Measurements from ENCODE around the gene PLEKHN1. TPM values are rescaled to one million over a fixed set of nuclear protein-coding genes. Genes with fewer than 3 reads are reported as not detected.

PLEKHN1 gene
- total RNA-seq, 2 donors from 2014 or later, result 1.5 to 4.6 TPM

- H3K4me3 Mint-ChIP-seq, result peak within 1 kb of the TSS; percentile 59
- Histone ChIP-seq H3K36me3 (ENCODE audit: control insufficient read depth, insufficient read depth, low read length) (no peaks in the 10 kb centered on the region), H3K27ac (ENCODE audit: low read depth, low read length) (peak within 1 kb of the TSS; percentile 100), H3K9ac (ENCODE audit: extremely low read depth, low read length, poor library complexity, severe bottlenecking) (peak within 1 kb of the TSS; percentile 95), H3K9me3 (ENCODE audit: control insufficient read depth, low read length) (no peaks in the 10 kb centered on the region), H3K27me3 (ENCODE audit: control insufficient read depth, insufficient read depth, low read length, poor library complexity, severe bottlenecking) (peaks cover 16% of the 10 kb centered on the region), H3K4me1 (ENCODE audit: control insufficient read depth, insufficient read depth, low read length) (peaks cover 12% of the 10 kb centered on the region), H3K4me3 (ENCODE audit: low read length) (peak within 1 kb of the TSS; percentile 81)
- no peak for TF ChIP-seq CTCF (conservative IDR thresholded peaks at IDR 0.05)
- peaks cover 67% of the 10 kb centered on the region for H3K27me3 Mint-ChIP-seq (ENCODE audit: insufficient read depth)
- H3K9me3 Mint-ChIP-seq, result no peaks in the 10 kb centered on the region
- no peaks in the 10 kb centered on the region for H3K36me3 Mint-ChIP-seq (ENCODE audit: low read depth)
- peak within 1 kb of the TSS; percentile 96 for H3K27ac Mint-ChIP-seq
- peaks cover 15% of the 10 kb centered on the region for H3K4me1 Mint-ChIP-seq
- WGBS, 2 experiments (ENCODE audit: insufficient coverage in 1 of 2, insufficient read length in 1 of 2), result 0 to 1% methylated on average over 38 to 94 of the region's 95 CpGs
- peak; percentile 97 for DNase-seq
These were observed 33.6 kb downstream of the PLEKHN1 start, which contains the start of gene HES4 for GRCh38 chr1:999725-1000356. Gene HES4 (minus strand): TSS chr1:1000097. CDS start chr1:999973, 124 bp downstream.

- no peaks in the 10 kb centered on the region for H3K9me3 ChIP-seq (ENCODE audit: control insufficient read depth, low read length)
- H3K27ac Mint-ChIP-seq, result peak overlapping the region; percentile 96
- no peaks in the 10 kb centered on the region for H3K9me3 Mint-ChIP-seq
- 2 to 4% methylated on average over 29 to 75 of the region's 75 CpGs for WGBS, 2 experiments (ENCODE audit: insufficient coverage in 1 of 2, insufficient read length in 1 of 2)
- peak overlapping the region; percentile 59 for H3K4me3 Mint-ChIP-seq
- peaks cover 16% of the 10 kb centered on the region for H3K4me1 ChIP-seq (ENCODE audit: control insufficient read depth, insufficient read depth, low read length)
- H3K4me1 Mint-ChIP-seq, result peaks cover 21% of the 10 kb centered on the region
- peak overlapping the region; percentile 81 for H3K4me3 ChIP-seq (ENCODE audit: low read length)
- H3K36me3 Mint-ChIP-seq (ENCODE audit: low read depth), result no peaks in the 10 kb centered on the region
- peaks cover 16% of the 10 kb centered on the region for H3K27me3 ChIP-seq (ENCODE audit: control insufficient read depth, insufficient read depth, low read length, poor library complexity, severe bottlenecking)
- H3K27me3 Mint-ChIP-seq (ENCODE audit: insufficient read depth), result peaks cover 63% of the 10 kb centered on the region
- H3K36me3 ChIP-seq (ENCODE audit: control insufficient read depth, insufficient read depth, low read length), result no peaks in the 10 kb centered on the region
- DNase-seq, result peak; percentile 91
- peak overlapping the region; percentile 100 for H3K27ac ChIP-seq (ENCODE audit: low read depth, low read length)
- no peak for TF ChIP-seq CTCF (conservative IDR thresholded peaks at IDR 0.05)
- peak overlapping the region; percentile 95 for H3K9ac ChIP-seq (ENCODE audit: extremely low read depth, low read length, poor library complexity, severe bottlenecking)
These were observed 34.2 kb downstream of the PLEKHN1 start for GRCh38 chr1:1000357-1001056.

GRCh38 chr1:1001057-1001783 lies 34.9 kb downstream of the PLEKHN1 start:
- Histone ChIP-seq H3K27me3 (ENCODE audit: control insufficient read depth, insufficient read depth, low read length, poor library complexity, severe bottlenecking) (peaks cover 16% of the 10 kb centered on the region), H3K4me3 (ENCODE audit: low read length) (peak overlapping the region; percentile 81), H3K9me3 (ENCODE audit: control insufficient read depth, low read length) (no peaks in the 10 kb centered on the region), H3K9ac (ENCODE audit: extremely low read depth, low read length, poor library complexity, severe bottlenecking) (peak overlapping the region; percentile 95), H3K27ac (ENCODE audit: low read depth, low read length) (peak overlapping the region; percentile 100), H3K4me1 (ENCODE audit: control insufficient read depth, insufficient read depth, low read length) (peaks cover 23% of the 10 kb centered on the region), H3K36me3 (ENCODE audit: control insufficient read depth, insufficient read depth, low read length) (no peaks in the 10 kb centered on the region)
- H3K36me3 Mint-ChIP-seq (ENCODE audit: low read depth), result no peaks in the 10 kb centered on the region
- WGBS, 2 experiments (ENCODE audit: insufficient coverage in 1 of 2, insufficient read length in 1 of 2), result 5 to 6% methylated on average over 33 to 58 of the region's 58 CpGs
- TF ChIP-seq CTCF (conservative IDR thresholded peaks at IDR 0.05), result no peak
- H3K9me3 Mint-ChIP-seq, result no peaks in the 10 kb centered on the region
- peaks cover 57% of the 10 kb centered on the region for H3K27me3 Mint-ChIP-seq (ENCODE audit: insufficient read depth)
- peak; percentile 73 for DNase-seq
- H3K4me3 Mint-ChIP-seq, result peak overlapping the region; percentile 59
- peak overlapping the region; percentile 96 for H3K27ac Mint-ChIP-seq
- H3K4me1 Mint-ChIP-seq, result peaks cover 23% of the 10 kb centered on the region
